T-helper 1 cell (primary cell): ENCODE results near the gene HSPA12B.

Experiments used
- DNase-seq, 5 donors: peaks; one replicate each; pipeline ENCODE4 v3.0.0-alpha.2; 2012 to 2020

Gene HSPA12B

GRCh38 chr20:3730803-3731672 lies 1.4 kb upstream of the HSPA12B start:
- no peak for DNase-seq

GRCh38 chr20:3731944-3732326 lies 550 bp upstream of the HSPA12B start:
- no peak for DNase-seq

- no peak for DNase-seq
Measured at GRCh38 chr20:3733119-3733995, 872 bp downstream of the HSPA12B start.

GRCh38 chr20:3734111-3734843 lies 1.8 kb downstream of the HSPA12B start:
- no peak for DNase-seq

- DNase-seq, result no peak
Measured at GRCh38 chr20:3735768-3736167, 3.3 kb downstream of the HSPA12B start.

- no peak for DNase-seq
Measured at GRCh38 chr20:3738111-3739053, 5.9 kb downstream of the HSPA12B start.

- no peak for DNase-seq
Measured at GRCh38 chr20:3739054-3739925, 6.8 kb downstream of the HSPA12B start.

- DNase-seq, result no peak
Measured at GRCh38 chr20:3739926-3740451, 7.5 kb downstream of the HSPA12B start.

GRCh38 chr20:3740615-3741301 lies 8.3 kb downstream of the HSPA12B start:
- no peak for DNase-seq

- DNase-seq, result no peak
Measured at GRCh38 chr20:3741836-3742458, 9.5 kb downstream of the HSPA12B start.

- no peak for DNase-seq
Measured at GRCh38 chr20:3743251-3743650, 10.8 kb downstream of the HSPA12B start.

GRCh38 chr20:3744037-3744436 lies 11.6 kb downstream of the HSPA12B start:
- no peak for DNase-seq

- peak; percentile 58 to 72 (median 70) for DNase-seq
Measured at GRCh38 chr20:3744806-3745685, 12.6 kb downstream of the HSPA12B start.

GRCh38 chr20:3745686-3746173 lies 13.2 kb downstream of the HSPA12B start:
- no peak for DNase-seq

- no peak for DNase-seq
Measured at GRCh38 chr20:3747471-3747870, 15.0 kb downstream of the HSPA12B start.

GRCh38 chr20:3748073-3748472 lies 15.6 kb downstream of the HSPA12B start:
- no peak for DNase-seq

- DNase-seq, result no peak
Measured at GRCh38 chr20:3749087-3749688, 16.7 kb downstream of the HSPA12B start.
